ENCODE measurements around the gene OAS3. TPM values are rescaled to one million over a fixed set of nuclear protein-coding genes. Genes with fewer than 3 reads are reported as not detected.
"Not testable (repeated sequence)": the region's sequence is repeated elsewhere in the genome, so short reads cannot be mapped to it uniquely, and the experiment has no call there.

OAS3 gene
- total RNA-seq, 1 donor from 2014 or later: 27.2 TPM

GRCh38 chr12:112948806-112949205 lies 10.5 kb downstream of the OAS3 start:
- no peaks in the 10 kb centered on the region for H3K4me1 Mint-ChIP-seq
- no peak for ATAC-seq (ENCODE audit: low read depth)
- no peak overlapping the region for H3K27ac Mint-ChIP-seq
- ChIA-PET POLR2A (no interaction called here), CTCF (interaction anchor here (0.7 kb wide), 1 partner anchor 122 kb away, joined by 3 read pairs; no protein-coding TSS in a partner anchor)
- H3K36me3 Mint-ChIP-seq (ENCODE audit: low read depth): peaks cover 62% of the 10 kb centered on the region
- H3K9me3 Mint-ChIP-seq: peaks cover 7% of the 10 kb centered on the region
- no peak for DNase-seq
- no peak overlapping the region for H3K4me3 Mint-ChIP-seq
- intact Hi-C loops (cut with micrococcal nuclease): no loop called here
- TF ChIP-seq CTCF (IDR thresholded peaks at IDR 0.05): no peak
- no peaks in the 10 kb centered on the region for H3K27me3 Mint-ChIP-seq

GRCh38 chr12:112950701-112951100 lies 12.4 kb downstream of the OAS3 start:
- peaks cover 59% of the 10 kb centered on the region for H3K36me3 Mint-ChIP-seq (ENCODE audit: low read depth)
- H3K4me1 Mint-ChIP-seq: no peaks in the 10 kb centered on the region
- H3K9me3 Mint-ChIP-seq: peaks cover 7% of the 10 kb centered on the region
- H3K27ac Mint-ChIP-seq: no peak overlapping the region
- POLR2A ChIA-PET: no interaction called here
- CTCF ChIA-PET: no interaction called here
- no peak for ATAC-seq (ENCODE audit: low read depth)
- no peak for DNase-seq
- no peak for TF ChIP-seq CTCF (IDR thresholded peaks at IDR 0.05)
- intact Hi-C loops (cut with micrococcal nuclease): no loop called here
- H3K4me3 Mint-ChIP-seq: no peak overlapping the region
- H3K27me3 Mint-ChIP-seq: no peaks in the 10 kb centered on the region

- H3K27me3 Mint-ChIP-seq; ATAC-seq (ENCODE audit: low read depth); intact Hi-C loops (cut with micrococcal nuclease); H3K4me1 Mint-ChIP-seq; H3K27ac Mint-ChIP-seq; H3K4me3 Mint-ChIP-seq; CTCF ChIA-PET; DNase-seq; POLR2A ChIA-PET: not testable (repeated sequence)
- Mint-ChIP-seq H3K36me3 (ENCODE audit: low read depth) (peaks cover 79% of the 10 kb centered on the region), H3K9me3 (peaks cover 16% of the 10 kb centered on the region)
Observed at GRCh38 chr12:112957125-112957524, 18.9 kb downstream of the OAS3 start.

- Mint-ChIP-seq H3K27ac (no peak overlapping the region), H3K36me3 (ENCODE audit: low read depth) (peaks cover 87% of the 10 kb centered on the region), H3K4me3 (no peak overlapping the region), H3K4me1 (no peaks in the 10 kb centered on the region), H3K27me3 (no peaks in the 10 kb centered on the region), H3K9me3 (peaks cover 8% of the 10 kb centered on the region)
- intact Hi-C loops (cut with micrococcal nuclease): no loop called here
- POLR2A ChIA-PET: no interaction called here
- CTCF ChIA-PET: no interaction called here
- ATAC-seq (ENCODE audit: low read depth) (no peak), DNase-seq (no peak)
- TF ChIP-seq CTCF (IDR thresholded peaks at IDR 0.05): no peak
Observed at GRCh38 chr12:112961074-112961473, 22.8 kb downstream of the OAS3 start.

GRCh38 chr12:112961536-112961935 lies 23.3 kb downstream of the OAS3 start:
- H3K4me1 Mint-ChIP-seq: no peaks in the 10 kb centered on the region
- ChIA-PET POLR2A (no interaction called here), CTCF (no interaction called here)
- no peak overlapping the region for H3K4me3 Mint-ChIP-seq
- TF ChIP-seq CTCF (IDR thresholded peaks at IDR 0.05): no peak
- H3K27ac Mint-ChIP-seq: no peak overlapping the region
- no peaks in the 10 kb centered on the region for H3K27me3 Mint-ChIP-seq
- ATAC-seq (ENCODE audit: low read depth): no peak
- peaks cover 8% of the 10 kb centered on the region for H3K9me3 Mint-ChIP-seq
- peaks cover 87% of the 10 kb centered on the region for H3K36me3 Mint-ChIP-seq (ENCODE audit: low read depth)
- DNase-seq: no peak
- intact Hi-C loops (cut with micrococcal nuclease): no loop called here

GRCh38 chr12:112962561-112962960 lies 24.3 kb downstream of the OAS3 start:
- H3K9me3 Mint-ChIP-seq: peaks cover 5% of the 10 kb centered on the region
- H3K27me3 Mint-ChIP-seq: no peaks in the 10 kb centered on the region
- no peak overlapping the region for H3K27ac Mint-ChIP-seq
- ChIA-PET CTCF (no interaction called here), POLR2A (no interaction called here)
- H3K4me3 Mint-ChIP-seq: no peak overlapping the region
- intact Hi-C loops (cut with micrococcal nuclease): no loop called here
- TF ChIP-seq CTCF (IDR thresholded peaks at IDR 0.05): no peak
- no peaks in the 10 kb centered on the region for H3K4me1 Mint-ChIP-seq
- H3K36me3 Mint-ChIP-seq (ENCODE audit: low read depth): peaks cover 82% of the 10 kb centered on the region
- no peak for ATAC-seq (ENCODE audit: low read depth)
- no peak for DNase-seq

Data from activated B cell treated with CpG ODN at 0.5 μM for 24 hours (primary cell).